ENCODE data around the gene CH25H. TPM values are rescaled to one million over a fixed set of nuclear protein-coding genes. Genes with fewer than 3 reads are reported as not detected.

CH25H gene
- total RNA-seq, 1 donor from 2014 or later = 1.7 TPM

DNA sequence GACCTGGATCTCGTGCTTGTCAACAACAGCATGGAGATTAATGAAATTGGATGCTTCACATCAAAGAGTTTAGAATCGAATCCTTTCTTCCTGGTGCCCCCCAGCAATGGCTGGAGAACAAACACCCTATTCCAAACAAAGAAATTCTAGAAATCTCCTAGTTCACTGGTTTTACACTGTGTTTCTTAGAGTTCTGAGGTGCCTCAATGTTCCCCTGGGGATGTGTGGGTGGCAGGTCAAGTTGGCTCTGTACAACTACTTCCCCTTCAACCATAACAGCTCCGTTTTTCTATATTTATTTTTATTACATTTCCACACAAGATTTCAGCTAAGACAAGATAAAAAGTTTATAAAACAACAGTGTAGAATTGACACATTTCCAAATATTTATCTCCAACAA lies 22.5 kb downstream of the CH25H start:
- DNase-seq (ENCODE audit: low spot score in 2 of 2) = no peak
- no peaks in the 10 kb centered on the region for H3K36me3 ChIP-seq
- H3K9me3 ChIP-seq = no peaks in the 10 kb centered on the region
- TF ChIP-seq, protein P1, sequence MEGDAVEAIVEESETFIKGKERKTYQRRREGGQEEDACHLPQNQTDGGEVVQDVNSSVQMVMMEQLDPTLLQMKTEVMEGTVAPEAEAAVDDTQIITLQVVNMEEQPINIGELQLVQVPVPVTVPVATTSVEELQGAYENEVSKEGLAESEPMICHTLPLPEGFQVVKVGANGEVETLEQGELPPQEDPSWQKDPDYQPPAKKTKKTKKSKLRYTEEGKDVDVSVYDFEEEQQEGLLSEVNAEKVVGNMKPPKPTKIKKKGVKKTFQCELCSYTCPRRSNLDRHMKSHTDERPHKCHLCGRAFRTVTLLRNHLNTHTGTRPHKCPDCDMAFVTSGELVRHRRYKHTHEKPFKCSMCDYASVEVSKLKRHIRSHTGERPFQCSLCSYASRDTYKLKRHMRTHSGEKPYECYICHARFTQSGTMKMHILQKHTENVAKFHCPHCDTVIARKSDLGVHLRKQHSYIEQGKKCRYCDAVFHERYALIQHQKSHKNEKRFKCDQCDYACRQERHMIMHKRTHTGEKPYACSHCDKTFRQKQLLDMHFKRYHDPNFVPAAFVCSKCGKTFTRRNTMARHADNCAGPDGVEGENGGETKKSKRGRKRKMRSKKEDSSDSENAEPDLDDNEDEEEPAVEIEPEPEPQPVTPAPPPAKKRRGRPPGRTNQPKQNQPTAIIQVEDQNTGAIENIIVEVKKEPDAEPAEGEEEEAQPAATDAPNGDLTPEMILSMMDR (IDR thresholded peaks at IDR 0.05) = no peak
- intact Hi-C loops (cut with DNase I) = no loop called here
- no peak overlapping the region for H3K27ac ChIP-seq
- no peak overlapping the region for H3K4me3 ChIP-seq
- no peaks in the 10 kb centered on the region for H3K4me1 ChIP-seq
- no peaks in the 10 kb centered on the region for H3K27me3 ChIP-seq

DNA sequence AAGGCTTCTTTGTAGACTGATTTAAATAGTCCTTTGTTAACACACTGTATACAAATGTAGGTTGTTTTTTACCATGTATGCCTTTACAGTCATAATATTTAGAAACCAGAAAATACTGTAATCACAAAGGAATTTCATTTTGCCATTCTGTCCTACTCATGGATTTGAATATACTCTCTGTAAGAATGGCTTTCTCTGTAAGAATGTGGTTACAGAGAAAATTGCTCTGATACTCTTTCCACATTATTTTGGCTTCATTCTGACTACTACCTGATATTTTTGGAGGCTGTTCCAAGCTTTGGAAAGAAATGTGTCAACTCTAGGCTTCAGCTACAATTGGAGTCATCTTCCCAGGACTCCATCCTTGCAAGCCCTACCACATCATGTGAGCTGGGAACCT lies 23.5 kb downstream of the CH25H start:
- Histone ChIP-seq H3K9me3 (no peaks in the 10 kb centered on the region), H3K27me3 (no peaks in the 10 kb centered on the region), H3K4me3 (no peak overlapping the region), H3K36me3 (no peaks in the 10 kb centered on the region), H3K27ac (no peak overlapping the region), H3K4me1 (no peaks in the 10 kb centered on the region)
- TF ChIP-seq, protein P1 (IDR thresholded peaks at IDR 0.05) = no peak
- intact Hi-C loops (cut with DNase I) = no loop called here
- no peak for DNase-seq (ENCODE audit: low spot score in 2 of 2)

DNA sequence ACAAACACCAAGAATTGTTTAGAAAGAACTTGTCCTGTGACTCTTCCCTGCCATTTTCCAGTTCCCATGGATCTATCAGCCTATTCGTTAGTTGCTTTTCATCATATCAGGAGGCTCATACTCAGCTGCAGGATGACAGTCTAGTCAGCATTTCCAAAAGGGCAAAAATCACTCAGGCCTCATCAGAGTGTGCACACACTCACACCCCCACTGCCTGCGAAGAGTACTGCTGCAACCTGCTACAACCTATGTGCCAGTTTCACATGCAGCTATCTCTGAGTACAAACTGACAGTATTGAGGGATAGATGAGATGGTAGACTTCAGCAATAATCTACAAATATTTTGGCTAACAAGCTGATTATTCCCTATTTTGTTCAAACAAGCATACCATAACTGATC lies 24.2 kb downstream of the CH25H start:
- Histone ChIP-seq H3K27me3 (no peaks in the 10 kb centered on the region), H3K27ac (no peak overlapping the region), H3K36me3 (no peaks in the 10 kb centered on the region), H3K4me1 (no peaks in the 10 kb centered on the region), H3K4me3 (no peak overlapping the region), H3K9me3 (no peaks in the 10 kb centered on the region)
- intact Hi-C loops (cut with DNase I) = no loop called here
- TF ChIP-seq, protein P1 (IDR thresholded peaks at IDR 0.05) = no peak
- no peak for DNase-seq (ENCODE audit: low spot score in 2 of 2)

DNA sequence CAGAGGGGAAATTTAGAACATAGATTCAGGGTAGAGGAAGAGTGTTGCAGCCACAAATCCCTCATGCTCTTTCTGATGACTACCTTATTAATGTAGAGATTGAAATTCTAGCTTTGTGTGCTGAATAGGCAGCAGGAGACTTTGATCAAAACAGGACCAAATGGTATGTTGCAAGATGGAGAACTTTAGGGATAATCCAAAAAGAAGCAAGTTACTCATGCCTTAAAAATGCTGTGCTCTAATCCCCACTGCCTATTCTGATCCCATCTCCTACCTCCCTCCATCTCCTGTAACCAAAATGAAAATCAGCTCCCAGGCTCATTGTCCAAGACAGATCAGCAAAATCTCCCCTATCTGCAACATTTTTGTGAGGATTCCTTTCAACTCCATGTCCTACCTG lies 31.3 kb downstream of the CH25H start:
- no peaks in the 10 kb centered on the region for H3K36me3 ChIP-seq
- no peak overlapping the region for H3K4me3 ChIP-seq
- intact Hi-C loops (cut with DNase I) = no loop called here
- no peaks in the 10 kb centered on the region for H3K4me1 ChIP-seq
- no peaks in the 10 kb centered on the region for H3K27me3 ChIP-seq
- no peak for DNase-seq (ENCODE audit: low spot score in 2 of 2)
- no peak overlapping the region for H3K27ac ChIP-seq
- TF ChIP-seq, protein P1 (IDR thresholded peaks at IDR 0.05) = no peak
- H3K9me3 ChIP-seq = no peaks in the 10 kb centered on the region

DNA sequence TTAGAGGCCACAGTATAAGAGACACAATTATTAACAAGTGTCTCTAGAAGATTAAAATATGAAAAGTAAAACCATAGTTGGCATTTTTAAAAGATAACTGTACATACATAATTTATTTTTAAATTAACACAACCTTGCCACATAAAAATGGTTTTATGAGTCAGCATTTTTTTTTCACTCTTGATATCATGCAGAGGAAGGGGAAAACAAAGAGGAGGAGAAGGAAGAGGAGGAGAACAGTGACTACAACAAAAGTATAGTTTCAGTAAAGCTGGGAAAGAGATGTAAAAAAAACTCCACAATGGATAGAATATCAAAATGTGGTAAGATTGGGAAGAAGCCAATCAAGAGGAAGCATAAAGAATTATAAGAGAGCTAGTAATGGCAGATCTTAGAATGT lies 34.0 kb downstream of the CH25H start:
- TF ChIP-seq, protein P1 (IDR thresholded peaks at IDR 0.05) = no peak
- intact Hi-C loops (cut with DNase I) = no loop called here
- no peaks in the 10 kb centered on the region for H3K4me1 ChIP-seq

DNA sequence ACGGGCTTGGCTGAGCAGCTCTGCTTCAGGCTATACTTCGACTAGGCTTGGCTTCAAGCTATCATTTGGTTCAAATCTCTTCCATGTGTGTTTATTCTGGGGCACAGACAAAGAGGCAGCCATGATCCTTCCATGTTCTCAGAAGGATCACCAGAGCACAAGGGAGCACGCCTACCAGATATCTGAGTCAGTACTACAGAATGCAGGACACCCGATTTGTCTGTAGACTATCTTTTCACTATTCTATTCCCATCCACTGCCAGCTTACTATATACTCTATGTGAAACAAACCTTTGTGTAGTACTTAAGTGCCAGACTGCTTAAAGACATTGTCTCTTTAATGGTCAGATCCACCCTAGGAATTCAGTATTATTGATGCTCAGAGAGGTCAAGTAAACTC lies 35.1 kb downstream of the CH25H start:
- no peaks in the 10 kb centered on the region for H3K36me3 ChIP-seq
- no peak for DNase-seq (ENCODE audit: low spot score in 2 of 2)
- TF ChIP-seq, protein P1 (IDR thresholded peaks at IDR 0.05) = no peak
- no peak overlapping the region for H3K4me3 ChIP-seq
- H3K4me1 ChIP-seq = no peaks in the 10 kb centered on the region
- no peak overlapping the region for H3K27ac ChIP-seq
- no peaks in the 10 kb centered on the region for H3K9me3 ChIP-seq
- intact Hi-C loops (cut with DNase I) = no loop called here
- no peaks in the 10 kb centered on the region for H3K27me3 ChIP-seq

More for the DNA sequence above, 34.0 kb downstream of the CH25H start:
- Histone ChIP-seq H3K36me3 (no peaks in the 10 kb centered on the region), H3K27me3 (no peaks in the 10 kb centered on the region), H3K9me3 (no peaks in the 10 kb centered on the region), H3K27ac (no peak overlapping the region), H3K4me3 (no peak overlapping the region)
- no peak for DNase-seq (ENCODE audit: low spot score in 2 of 2)

All from ascending aorta (tissue), 2 donors.